NCI-H345 (cell line): ENCODE results near the gene CEP152.

Source experiments
- DNase-seq: peaks from one replicate; lab custom pipeline; 2025; lab: John Stamatoyannopoulos, UW

Gene CEP152

DNA sequence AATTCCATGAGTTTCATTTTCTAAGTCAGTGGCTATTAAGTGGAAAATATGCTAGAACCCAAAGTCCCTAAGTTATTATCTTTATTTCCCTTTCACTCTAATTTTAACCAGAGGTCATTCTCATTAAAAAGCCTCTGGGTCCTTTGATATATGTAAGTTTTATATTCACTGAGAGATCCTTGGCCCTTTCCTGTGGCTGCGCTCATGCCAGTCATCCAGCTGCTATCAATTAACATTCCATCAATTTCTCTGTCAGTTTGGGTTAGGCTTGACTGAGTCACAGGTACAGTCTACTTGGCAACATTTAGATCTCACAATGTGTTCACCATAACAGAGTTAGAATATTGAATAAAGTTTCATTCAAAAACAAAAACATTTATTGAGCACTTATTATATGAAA is 107.3 kb downstream of the CEP152 start:
- DNase-seq = no peak

DNA sequence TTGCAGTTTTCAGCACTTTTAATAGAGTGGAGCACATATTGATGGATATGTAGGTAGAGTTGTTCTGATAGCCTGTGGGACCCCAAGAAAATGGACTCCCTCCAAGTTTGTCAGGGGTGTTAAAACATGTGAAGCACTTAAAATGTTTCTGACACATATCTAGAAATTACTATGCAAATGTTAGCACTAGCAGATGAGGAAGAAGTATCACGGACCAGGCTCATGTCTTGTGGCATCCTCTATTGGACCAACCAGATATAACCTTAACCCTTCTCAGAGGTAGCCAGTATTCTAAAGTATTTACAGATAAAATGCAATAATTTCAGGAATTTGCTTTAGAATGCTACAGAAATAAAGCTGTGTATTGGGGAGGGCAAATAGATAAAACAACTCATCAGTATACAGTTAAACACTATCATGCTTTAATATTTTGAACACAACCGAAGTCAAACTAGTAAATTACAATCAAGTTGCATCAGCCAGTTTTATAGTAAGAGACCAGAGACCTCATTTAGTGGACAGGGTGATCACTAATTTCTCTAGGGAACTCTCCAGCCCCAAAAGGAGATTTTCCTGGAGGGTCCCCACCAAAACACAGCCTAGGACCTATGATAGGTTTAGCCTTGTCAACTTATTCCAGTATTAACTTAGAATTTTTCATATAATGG is 108.2 kb downstream of the CEP152 start:
- no peak for DNase-seq

DNA sequence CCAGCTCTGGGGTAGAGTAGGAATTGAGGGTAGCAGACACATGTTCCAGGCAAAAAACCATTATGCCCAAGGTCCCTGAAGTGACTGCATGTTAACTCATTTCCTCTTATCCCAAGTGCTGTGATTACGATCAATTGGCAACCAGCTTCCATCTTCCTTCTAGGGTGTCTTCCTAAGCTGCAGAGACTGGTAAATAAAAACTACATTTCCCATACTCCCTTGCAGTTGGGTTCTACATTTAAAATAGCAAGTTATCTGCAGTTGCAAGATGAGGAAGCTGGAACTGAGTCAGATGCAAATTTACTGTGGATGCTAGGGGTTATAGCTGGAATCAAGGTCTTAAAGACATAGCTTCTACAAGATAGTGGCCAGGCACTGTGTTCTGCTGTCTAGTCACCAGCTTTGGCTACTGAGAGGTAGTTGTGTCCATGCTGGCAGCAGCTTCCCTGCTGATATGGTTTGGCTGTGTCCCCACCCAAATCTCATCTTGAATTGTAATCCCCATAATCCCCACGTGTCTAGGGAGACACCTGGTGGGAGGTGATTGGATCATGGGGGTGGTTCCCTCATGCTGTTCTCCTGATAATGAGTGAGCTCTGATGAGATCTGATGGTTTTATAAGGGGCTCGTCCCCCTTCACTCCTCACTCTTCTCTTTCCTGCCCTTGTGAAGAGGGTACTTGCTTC is 114.1 kb downstream of the CEP152 start:
- no peak for DNase-seq

DNA sequence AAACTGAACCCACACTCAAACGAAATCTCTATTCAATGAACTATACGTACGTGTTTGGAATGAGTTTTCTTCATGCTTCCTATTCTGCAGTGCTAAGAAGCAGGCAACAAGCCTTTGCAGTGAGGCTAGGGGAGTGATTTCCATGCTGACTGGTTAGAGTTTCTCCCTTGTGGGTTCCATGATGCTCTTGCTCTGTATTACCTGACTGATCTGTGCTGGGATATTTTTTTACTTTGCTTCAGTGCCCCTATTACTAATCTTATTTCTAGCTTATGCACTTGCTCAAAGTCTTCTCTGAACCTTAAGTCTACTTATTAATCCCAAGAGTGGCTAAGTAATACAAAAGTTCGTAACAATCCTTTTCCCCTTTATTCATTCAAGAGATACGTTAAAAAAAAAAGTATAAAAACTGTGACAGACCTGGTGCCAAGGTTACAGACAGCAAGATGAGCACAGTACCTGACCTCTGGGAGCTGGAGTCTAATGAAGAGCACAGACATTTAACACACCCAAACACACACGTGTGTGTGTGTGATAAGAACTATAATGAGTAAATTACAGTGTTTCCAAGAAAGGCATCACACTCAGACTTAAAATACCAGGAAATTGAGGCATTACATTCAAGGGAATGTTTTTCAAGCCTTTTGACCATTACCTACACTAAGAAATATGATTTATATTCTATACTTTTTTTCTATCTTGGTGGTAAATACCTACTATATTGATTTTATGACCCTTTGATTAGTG is 114.9 kb downstream of the CEP152 start:
- DNase-seq = no peak

DNA sequence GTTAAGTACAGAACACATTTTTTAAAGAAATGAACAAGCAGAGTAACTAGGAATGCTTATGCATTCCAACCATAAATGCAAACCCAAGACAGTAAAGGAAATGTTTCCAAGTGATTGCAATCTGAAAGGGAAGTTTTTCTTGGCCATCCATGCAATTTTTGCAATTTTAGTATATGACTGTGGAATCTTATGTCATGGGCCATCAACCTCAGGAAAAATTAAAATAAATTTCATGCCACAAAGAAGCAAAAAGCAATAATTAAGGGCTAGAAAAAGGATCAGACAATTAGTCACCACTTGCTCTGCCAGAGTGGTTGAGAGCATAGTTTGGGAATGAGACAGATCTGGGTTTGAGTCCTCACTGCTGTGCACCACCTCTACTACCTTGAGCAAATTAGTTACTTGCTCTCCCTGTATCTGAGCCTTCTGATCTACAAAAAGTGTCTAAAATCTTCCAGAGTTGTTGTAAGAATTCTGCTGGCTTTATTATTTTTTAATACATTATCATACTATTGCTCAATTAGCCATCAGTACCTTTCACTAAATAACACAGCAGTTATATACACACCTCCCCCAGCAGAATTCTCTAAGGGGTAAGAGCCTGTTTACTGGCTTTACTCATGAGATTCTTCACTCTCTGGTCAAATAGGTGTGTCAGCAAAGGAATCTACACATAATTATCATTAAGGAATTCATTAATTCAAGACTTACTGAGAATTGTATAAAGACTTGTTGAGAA is 115.6 kb downstream of the CEP152 start:
- DNase-seq = no peak

DNA sequence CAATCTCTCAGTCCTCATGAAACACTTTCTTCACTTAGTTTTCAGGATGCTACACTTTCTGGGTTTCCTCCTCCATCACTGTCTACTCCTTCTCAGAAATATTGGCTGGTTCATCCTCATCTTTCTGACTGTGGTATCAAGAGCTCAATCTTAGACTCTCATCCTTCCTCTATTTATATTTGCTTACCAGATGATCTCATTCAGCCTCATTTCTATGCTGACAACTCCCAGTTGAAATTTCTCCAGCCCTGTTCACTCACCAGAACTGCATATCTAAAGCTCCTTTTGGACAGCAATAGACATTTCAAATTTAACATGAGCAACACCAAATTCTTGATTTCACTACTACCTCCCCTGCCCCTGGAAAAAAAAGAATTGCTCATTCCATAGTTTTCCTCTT is 117.4 kb downstream of the CEP152 start:
- no peak for DNase-seq

DNA sequence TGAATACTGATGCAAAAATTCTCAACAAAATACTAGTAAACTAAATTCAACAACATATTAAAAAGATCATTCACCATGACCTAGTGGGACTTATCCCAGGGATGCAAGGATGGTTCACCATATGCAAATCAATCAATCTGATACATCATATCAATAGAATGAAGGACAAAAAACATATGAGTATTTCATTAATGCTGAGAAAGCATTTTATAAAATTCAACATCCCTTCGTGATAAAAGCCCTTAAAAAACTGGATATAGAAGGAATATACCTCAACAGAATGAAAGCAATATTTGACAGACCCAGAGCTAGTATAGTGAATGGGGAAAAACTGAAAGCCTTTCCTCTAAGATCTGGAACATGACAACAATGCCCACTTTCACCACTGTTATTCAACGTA is 122.4 kb downstream of the CEP152 start:
- DNase-seq = no peak
